Muscle of back (tissue), 13 donors: ENCODE measurements around the gene RXYLT1. TPM values are rescaled to one million over a fixed set of nuclear protein-coding genes. Genes with fewer than 3 reads are reported as not detected.
"Not testable (repeated sequence)": the region's sequence is repeated elsewhere in the genome, so short reads cannot be mapped to it uniquely, and the experiment has no call there.

ENCODE experiments used
- DNase-seq, 3 donors: peaks; one replicate each; pipeline versions ENCODE4 v3.0.0 to v3.0.0-alpha.2; 2013
- long read RNA-seq, 9 donors: transcript quantifications; one replicate each; lab custom pipeline, GENCODE V29; 2026
- polyA plus RNA-seq, 10 donors: library from polyadenylated mRNA; unstranded; fragments of 120-200 nt; gene quantifications; one replicate each; pipeline ENCODE4 v1.2.1, GENCODE V29; 2013; ENCODE audit not compliant: insufficient read length in 10 of 10

RXYLT1 gene, protein sequence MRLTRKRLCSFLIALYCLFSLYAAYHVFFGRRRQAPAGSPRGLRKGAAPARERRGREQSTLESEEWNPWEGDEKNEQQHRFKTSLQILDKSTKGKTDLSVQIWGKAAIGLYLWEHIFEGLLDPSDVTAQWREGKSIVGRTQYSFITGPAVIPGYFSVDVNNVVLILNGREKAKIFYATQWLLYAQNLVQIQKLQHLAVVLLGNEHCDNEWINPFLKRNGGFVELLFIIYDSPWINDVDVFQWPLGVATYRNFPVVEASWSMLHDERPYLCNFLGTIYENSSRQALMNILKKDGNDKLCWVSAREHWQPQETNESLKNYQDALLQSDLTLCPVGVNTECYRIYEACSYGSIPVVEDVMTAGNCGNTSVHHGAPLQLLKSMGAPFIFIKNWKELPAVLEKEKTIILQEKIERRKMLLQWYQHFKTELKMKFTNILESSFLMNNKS
- polyA plus RNA-seq, result 10 to 100 TPM; 16.9 to 22.9 (median 18.4) TPM
- long read RNA-seq, donor 1, full-length matches to known transcripts, result 10 of 10 reads
- long read RNA-seq, donor 1, partial matches to known transcripts, result 0 of 10 reads
- long read RNA-seq, donor 1, other reads (novel, unspliced or antisense), result 0 of 10 reads
- long read RNA-seq, donor 2, transcript RXYLT1-201 (6 exons, 1,918 nt), result major isoform, 8 of 11 reads
- long read RNA-seq, donor 2, partial matches to known transcripts, result 0 of 11 reads
- long read RNA-seq, donor 2, other reads (novel, unspliced or antisense), result 0 of 11 reads
- long read RNA-seq, donor 3, result 0 reads
- long read RNA-seq, donor 4, full-length matches to known transcripts, result 12 of 12 reads
- long read RNA-seq, donor 4, partial matches to known transcripts, result 0 of 12 reads
- long read RNA-seq, donor 4, other reads (novel, unspliced or antisense), result 0 of 12 reads
- long read RNA-seq, donor 5, full-length matches to known transcripts, result 20 of 20 reads
- long read RNA-seq, donor 5, partial matches to known transcripts, result 0 of 20 reads
- long read RNA-seq, donor 5, other reads (novel, unspliced or antisense), result 0 of 20 reads
- long read RNA-seq, donor 6, full-length matches to known transcripts, result 14 of 14 reads
- long read RNA-seq, donor 6, partial matches to known transcripts, result 0 of 14 reads
- long read RNA-seq, donor 6, other reads (novel, unspliced or antisense), result 0 of 14 reads
- long read RNA-seq, donor 7, full-length matches to known transcripts, result 11 of 11 reads
- long read RNA-seq, donor 7, partial matches to known transcripts, result 0 of 11 reads
- long read RNA-seq, donor 7, other reads (novel, unspliced or antisense), result 0 of 11 reads
- long read RNA-seq, donor 8, full-length matches to known transcripts, result 8 of 8 reads
- long read RNA-seq, donor 8, partial matches to known transcripts, result 0 of 8 reads
- long read RNA-seq, donor 8, other reads (novel, unspliced or antisense), result 0 of 8 reads
- long read RNA-seq, donor 9, partial matches to known transcripts, result 0 of 4 reads
- long read RNA-seq, donor 9, other reads (novel, unspliced or antisense), result 0 of 4 reads

DNA sequence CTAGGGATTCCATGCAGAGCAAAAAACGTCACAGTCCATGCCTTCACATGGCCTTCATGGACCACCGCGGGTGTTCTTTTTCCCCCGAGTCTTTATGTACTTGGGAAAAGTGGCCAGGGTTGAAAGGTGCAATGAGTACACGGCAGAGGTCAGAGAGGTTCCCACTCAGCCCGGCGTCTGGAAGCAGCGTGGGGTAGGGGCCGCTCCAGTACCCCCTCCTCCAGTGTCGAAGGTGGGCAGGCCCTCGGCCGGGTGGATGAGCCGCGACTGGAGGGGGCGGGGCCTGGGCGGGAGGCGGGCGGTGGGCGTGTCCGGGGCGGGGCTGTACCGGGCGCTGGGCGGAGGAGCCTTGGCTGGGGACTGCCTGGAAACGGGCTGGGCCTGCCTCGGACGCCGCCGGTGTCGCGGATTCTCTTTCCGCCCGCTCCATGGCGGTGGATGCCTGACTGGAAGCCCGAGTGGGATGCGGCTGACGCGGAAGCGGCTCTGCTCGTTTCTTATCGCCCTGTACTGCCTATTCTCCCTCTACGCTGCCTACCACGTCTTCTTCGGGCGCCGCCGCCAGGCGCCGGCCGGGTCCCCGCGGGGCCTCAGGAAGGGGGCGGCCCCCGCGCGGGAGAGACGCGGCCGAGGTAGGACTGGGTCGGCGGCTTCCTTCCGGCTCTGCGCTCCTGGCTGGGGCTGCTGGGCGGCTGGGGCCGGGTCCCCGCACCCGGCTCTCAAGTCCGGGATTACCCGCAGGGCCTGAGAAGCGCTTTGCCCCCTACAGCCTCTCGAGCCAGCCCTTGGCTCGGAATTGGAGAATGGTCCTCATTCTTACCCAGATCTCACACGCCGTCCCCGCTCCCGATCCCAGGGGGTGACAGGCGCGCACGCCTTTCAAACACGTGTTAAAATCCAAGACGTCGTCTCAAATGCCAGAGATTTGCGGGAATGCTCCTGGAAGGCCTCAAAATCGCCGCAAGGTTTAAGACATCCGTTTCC lies at the start of gene RXYLT1:
Gene RXYLT1 (plus strand): TSS at position 412 of the 984 bp plus-strand sequence. CDS start 52 bp downstream, at position 464.
- peak; percentile 75 to 96 (median 87) for DNase-seq

DNA sequence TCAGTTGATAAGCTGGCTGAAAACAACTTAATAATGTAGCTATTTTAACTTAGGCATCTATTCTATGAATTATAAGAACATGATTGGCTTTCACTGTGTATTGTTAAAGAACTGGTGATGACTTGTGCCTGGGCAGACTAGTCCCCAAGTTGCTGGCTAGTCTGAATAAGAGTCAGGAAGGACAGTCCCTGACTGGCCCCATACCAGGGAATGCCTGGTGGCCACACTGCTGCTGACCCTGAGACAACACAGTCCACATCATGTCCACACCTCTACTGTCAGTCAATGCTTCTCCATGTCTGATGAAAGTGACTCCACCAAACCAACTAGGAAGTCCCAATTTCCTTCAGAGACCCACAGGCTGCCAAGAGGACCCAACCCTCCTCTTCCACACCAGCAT lies 46.9 kb upstream of the RXYLT1 start:
- not testable (repeated sequence) for DNase-seq

DNA sequence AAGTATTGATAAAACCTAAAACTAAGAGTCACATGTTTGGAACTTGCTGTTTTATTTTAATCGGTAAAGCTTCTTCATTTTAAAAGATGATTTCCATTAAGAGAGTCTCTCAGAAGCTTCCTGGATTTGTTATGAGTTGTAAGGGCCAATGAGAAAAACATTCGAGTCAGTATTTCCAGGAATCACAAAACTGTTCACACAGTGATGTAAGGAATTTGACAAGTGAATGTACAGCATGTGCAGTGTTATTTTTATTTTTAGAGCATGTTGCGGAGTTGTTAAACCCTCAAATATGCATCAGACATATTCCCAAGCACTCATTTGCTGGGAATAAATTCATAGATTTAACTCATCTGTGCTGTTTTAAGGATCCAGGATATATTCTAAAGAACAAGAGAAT lies 46.1 kb upstream of the RXYLT1 start:
- DNase-seq, result not testable (repeated sequence)

DNA sequence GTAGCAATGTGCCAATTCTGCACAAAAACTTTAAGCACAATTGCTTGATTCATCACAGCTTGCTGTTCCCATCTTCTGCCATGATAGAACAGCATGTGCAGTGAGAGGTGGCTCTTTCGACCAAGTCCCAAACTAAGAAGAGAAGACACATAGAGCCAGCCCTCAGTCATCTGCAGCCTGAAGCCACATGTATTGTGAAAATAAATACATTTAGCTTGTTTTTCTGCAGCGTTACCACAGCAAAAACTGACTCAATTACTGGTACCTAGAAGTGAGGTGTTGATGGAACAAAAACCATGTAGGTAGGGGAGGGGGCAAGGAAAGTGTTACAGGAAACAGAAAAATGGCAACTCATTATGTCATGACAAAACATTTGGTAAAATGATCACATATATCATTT lies 39.2 kb upstream of the RXYLT1 start:
- DNase-seq, result not testable (repeated sequence)

DNA sequence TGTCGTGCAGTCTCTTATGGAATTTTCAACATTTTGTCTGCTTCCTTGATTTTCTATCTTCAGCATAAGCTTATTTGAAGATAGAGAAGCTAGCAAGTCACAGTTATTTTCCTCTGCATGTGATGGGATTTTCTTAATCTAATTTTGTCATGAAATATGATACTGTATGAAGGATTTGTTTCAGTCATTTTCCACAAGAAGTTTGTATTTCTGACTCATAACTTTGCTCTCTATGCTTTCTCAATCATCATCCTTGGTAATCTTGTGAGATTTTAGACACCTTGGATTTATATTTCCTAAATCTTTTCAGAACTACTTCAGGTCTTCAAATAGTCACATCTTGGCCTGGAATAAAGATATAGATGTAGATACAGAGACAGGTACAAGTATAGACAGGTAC lies 38.3 kb upstream of the RXYLT1 start:
- not testable (repeated sequence) for DNase-seq

DNA sequence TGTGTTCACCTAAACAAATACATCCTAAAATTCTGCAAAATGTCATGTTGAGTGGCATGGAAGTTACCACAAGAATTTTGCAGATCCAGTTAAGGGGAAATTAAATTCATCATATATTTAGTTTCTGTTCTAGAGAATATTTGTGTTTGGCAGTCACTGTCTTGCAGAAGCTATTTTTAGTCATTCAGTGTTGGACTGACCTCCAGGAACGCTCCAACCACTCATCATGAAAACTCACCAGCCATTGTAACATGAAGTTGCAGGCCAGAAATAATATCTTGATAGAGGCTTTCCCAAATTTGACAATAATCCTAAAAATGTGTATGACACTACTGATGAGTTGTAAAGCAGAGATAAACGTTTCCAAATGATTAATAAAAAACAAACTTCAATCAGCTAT lies 35.6 kb upstream of the RXYLT1 start:
- peak in 1 of 3 donors; percentile 38 for DNase-seq

DNA sequence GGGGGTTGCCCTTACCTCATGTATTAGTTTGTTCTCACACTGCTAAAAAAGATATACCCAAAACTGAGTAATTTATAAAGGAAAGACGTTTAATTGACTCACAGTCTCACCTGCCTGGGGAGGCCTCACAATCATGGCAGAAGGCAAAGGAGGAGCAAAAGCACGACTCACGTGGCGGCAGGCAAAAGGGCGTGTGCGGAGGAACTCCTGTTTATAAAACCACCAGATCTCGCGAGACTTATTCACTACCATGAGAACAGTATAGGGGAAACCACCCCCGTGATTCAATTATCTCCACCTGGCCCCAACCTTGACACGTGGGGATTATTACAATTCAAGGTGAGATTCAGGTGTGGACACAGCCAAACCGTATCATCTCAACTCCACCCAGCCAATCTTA lies 33.2 kb upstream of the RXYLT1 start:
- not testable (repeated sequence) for DNase-seq

DNA sequence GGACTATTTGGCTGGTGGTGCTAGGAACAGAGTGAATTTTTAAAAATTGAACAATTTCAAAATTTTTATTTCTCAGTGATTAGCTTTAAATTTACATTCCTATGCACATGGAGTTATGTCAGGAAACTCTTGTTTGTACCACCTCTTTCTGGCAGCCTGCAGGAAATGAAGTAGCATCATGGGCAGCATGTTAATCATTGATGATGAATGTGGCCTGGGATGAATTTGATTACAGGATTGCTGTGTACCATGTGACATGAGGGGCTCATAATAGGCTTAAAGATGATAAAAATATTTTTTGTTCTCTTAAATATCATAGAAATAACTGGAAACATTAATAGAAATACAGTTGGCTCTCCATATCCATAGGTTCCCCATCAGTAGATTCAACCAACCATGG lies 32.6 kb upstream of the RXYLT1 start:
- not testable (repeated sequence) for DNase-seq

DNA sequence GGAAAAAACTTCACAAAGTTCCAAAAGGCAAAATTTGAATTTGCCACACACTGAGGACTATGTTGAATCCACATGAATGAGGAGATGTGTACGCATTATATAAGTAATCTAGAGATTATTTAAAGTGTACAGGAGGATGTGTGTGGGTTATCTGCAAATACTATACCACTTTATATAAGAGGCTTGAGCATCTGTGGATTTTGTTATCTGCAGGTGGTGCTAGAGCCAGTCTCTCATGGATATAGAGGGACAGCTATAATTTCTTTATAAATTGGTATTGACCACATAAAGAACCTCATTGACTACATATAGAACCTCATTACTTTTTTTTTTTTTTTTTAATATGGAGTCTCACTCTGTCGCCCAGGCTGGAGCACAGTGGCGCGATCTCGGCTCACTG lies 32.2 kb upstream of the RXYLT1 start:
- no peak for DNase-seq

DNA sequence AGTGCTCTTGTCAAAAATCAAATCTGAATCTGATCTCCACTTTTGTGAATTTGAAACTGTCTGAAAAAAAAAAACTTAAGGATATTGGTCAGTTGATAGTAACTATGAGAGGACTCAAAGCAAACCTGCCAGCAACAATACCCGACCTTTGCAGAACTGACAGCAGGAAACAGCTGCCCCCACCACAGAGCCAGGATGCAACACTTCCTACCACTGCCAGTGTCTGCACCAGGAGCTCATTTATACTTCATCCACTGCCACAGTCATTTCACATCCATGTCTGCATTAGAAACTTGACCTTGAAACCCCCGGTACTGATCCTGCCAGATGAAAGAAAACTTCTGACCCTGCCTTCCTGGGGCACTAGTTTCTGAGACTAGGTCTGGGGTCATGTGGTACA lies 27.4 kb upstream of the RXYLT1 start:
- DNase-seq, result no peak

DNA sequence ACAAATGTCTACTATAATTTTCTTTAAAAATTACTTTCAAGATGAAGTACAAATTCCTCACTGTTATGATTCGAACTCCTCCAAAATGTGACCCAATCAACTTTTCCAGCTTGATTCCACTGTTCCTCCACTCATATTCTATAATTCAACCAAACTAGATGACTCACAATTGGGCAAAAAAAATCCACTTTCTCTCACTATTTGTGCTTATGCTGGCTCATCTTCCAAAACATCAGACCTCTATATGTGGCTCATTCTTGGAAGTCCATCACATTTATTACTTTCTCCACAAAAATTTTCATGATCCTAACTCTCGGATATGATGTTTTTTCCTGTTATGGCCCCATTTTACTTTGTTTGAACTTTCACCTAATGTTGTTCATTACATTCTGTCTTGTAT lies 26.9 kb upstream of the RXYLT1 start:
- DNase-seq, result no peak

DNA sequence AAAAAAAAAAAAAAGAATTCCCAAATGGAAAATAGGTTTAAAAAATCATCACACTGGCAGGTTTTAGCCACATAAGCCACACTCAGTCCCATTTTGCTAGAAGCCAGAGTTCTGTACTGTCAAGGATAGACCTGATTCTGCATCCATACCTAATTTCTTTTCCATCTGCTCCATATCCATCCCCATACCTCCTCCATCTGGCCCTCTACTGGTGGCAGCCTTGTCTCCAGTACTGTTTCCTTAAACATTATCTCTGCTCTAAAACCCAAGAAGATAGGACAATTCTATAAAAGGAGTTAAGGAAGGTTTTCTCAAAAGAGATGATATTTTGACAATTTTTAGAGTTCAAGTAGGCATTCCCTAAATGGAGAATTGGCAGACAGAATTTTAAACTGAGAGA lies 26.0 kb upstream of the RXYLT1 start:
- DNase-seq, result no peak

DNA sequence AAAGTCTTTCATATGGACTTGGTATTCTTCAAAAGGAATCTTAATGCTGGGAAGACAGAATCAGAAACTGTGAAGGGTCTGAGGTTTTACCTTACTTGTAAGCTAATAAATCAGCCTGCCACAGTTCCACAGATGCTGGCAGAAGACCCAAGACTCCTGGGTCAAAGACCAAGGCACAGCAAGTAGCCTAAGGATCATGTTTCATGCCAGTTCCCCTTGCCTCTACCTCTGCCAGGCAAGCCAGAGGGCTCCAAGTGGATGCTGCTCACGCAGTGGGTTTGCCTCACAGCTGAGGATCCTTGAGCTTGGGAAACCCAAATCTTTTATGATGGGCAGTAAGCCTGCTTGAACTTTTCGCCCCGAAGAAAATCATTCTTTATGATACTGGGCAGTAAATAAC lies 15.2 kb upstream of the RXYLT1 start:
- DNase-seq, result no peak

DNA sequence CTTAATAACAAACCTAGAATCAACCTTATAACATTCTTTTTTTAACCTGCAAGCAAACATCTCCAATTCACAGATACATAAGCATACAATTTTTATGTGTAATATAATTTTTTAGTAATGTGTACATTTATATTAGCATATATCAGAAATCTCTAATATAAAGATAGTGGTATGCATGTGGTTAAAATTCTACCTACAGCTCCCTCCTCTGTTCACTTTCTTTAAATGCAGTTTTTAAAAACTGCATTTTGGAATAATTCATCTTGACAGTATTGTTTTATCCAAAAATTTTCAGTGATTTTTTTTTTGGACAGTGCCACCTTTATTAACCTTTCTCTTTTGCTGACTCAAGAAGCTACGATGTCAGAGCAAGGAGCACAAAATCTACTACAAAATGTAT lies 13.2 kb upstream of the RXYLT1 start:
- DNase-seq, result no peak

DNA sequence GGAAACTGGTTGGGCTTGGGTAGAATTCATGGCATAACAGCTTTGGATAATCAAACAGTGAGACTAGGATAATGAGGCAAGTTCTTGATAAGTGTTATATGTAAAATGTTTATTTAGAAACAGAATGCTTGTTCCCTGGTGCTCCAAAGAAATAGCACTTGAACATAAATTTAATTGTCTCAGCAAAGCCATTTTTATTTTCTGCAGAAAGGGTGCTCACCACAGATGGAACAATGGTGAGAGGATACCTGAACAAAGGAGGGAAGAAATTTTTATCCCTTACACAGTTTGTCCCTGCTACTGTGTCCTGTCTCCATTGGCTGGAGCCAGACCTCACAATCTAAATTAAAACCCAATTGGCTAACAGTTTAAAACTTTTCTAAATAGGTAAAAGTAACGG lies 9.3 kb upstream of the RXYLT1 start:
- DNase-seq, result no peak

DNA sequence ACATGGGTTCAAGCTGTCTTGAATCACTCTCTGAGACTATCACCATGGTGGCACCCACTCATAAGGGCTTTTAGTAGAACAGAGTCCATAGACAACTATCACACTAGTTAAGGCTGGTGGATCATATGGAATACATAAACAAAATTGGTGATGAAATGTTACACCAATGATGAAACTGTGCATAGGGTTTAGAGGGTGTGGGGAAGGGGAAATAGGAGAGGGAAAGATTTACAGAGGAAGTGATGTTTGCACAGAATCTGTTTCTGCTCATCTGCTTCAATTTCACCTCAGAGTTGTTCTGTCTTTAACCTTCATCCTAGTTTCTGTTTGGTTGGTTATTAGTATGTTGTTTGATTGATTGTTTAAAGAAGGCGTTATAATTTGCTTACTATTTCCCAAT lies 2.4 kb upstream of the RXYLT1 start:
- no peak for DNase-seq

DNA sequence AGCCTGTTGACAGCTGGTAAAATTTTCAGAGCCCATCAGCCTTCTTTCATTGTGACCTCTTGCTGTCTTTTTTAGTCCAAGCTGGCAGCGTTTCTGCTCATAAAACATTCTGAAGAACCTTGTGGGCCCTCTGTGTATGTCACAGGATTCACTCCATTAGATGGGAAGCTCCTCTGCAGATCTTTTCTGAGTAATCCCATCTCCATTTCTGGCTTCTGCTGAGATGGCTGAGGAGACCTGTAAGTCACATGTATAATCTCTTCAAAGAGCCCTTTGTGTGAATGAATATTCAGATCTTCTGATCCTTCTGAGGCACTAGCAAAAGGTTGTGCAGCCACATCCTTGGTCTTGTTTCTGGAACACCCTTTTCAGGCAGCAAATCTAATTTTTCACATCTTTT lies 2.8 kb downstream of the RXYLT1 start:
- no peak for DNase-seq

DNA sequence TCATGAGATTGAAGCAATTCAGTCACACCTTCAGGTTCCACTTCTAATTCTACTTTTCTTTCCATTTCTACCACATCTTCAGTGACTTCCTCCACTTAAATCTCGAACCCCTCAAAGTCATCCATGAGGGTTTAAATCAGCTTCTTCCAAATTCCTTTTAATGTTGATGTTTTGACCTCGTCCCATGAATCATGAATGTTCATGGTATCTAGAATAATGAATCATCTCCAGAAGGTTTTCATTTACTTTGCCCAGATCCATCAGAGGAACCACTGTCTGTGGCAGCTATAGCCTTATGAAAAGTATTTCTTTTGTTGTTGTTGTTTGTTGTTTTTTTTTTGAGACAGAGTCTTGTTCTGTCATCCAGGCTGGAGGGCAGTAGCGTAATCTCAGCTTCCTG lies 7.6 kb downstream of the RXYLT1 start:
- peak in 1 of 3 donors; percentile 5 for DNase-seq

DNA sequence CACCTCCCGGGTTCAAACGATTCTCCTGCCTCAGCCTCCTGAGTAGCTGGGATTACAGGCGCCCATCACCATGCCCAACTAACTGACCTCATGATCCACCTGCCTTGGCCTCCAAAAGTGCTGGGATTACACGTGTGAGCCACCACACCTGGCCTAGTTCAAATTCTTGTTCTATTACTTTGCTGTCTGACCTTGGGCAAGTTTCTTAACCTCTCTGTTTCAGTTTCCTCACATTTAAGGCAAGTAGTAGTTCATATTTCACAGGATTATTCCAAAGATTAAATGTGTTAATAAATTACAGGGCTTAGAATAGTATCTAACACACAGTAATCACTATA lies 10.9 kb downstream of the RXYLT1 start:
- no peak for DNase-seq

DNA sequence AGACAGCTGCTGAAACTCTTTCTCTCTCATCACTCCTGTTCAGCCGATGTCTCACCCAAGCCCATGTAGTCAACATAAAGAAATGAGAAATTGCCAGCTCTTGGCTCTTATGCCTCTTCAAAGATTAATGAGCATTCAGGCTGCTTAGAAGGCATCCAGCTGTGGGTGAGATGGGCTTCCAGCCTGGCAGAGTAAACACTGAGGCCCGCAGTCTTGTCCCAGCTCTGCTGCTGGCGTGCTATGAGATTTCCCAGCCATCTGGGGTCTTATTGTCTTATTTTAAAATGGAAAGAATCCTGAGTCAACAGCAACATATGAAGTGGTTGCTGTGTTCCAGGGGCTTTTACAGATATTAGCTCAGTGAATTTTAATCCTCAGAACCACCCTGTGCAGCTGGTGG lies 12.6 kb downstream of the RXYLT1 start:
- DNase-seq, result peak in 2 of 3 donors; percentile 9 to 27
